ENCODE data around the gene SSUH2.

The SSUH2 gene

GRCh38 chr3:8639659-8640000, 5.0 kb downstream of the SSUH2 start:
- DNase-seq, result no peak

DNA sequence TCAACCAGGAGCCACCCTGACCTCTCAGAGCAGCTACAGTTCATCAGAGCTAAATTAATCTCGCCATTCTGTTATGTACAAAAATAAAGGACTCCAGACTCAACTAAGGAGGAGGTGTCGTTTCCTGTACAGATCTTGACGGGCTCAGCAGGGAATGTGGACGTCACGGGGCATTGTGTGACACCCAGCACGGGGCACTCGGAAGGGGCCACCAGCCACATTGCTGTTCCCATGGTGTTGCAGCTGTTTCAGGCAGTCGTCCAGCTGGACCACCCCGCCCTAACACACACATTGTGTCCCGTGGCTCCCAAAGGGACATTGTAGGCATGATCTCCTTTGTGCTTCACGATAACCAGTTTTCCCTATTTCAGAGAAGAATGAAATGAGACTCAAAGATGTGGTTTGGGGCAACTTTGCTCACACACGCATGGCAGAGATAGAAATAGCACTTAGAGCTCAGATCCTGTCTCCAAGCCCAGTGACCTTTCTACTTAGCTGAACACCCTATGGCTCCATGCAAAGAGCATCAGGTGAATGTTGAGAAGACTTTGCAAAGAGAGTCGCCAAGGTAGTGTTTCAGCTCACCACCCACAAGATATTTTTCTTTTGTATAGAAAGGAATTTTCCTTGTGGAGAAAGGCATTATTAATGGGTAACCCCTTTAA, 5.5 kb downstream of the SSUH2 start:
- DNase-seq, result no peak

- no peak for DNase-seq
Observed at GRCh38 chr3:8637348-8637747, 7.2 kb downstream of the SSUH2 start.

DNA sequence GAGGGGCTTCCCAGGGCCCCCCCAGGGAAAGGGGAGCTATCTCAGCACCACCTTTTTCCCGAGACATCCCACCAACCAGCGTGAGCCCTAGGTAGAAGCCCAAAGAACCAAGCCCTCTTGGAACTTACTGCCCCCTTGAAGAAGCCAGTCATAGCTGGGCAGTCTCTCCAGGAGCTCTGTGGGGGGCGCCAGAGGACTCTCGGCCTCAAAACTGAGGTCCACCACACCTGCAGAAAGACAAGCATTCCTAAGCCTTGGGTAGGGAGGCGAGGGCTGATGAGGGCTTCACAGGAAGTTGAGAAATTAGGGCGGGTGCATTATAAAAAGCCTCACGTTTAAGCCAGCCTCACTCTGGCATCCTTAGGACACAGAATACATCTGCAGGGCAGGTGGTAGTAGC, 9.0 kb downstream of the SSUH2 start:
- DNase-seq, result no peak

DNA sequence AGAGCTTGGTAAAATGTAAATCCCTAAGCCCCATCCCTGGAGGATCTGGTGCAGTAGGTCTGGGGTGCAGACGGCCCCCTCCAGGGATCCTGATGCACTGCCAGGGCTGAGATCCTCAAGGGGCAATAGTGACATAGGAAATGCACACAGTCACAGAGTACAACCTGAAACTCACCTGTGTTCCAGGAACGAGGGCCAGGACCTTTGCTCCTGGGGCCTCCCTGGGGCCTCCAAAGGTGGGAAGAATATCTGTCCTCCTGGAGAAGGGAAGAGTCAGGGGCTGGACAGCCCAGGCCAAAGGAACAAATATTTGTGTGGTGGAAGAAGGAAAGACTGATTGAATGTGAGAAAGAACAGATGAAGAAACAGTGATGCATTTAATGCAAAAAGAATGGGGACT, 9.5 kb downstream of the SSUH2 start:
- no peak for DNase-seq

GRCh38 chr3:8632402-8633237, 12.0 kb downstream of the SSUH2 start:
- DNase-seq, result no peak

DNA sequence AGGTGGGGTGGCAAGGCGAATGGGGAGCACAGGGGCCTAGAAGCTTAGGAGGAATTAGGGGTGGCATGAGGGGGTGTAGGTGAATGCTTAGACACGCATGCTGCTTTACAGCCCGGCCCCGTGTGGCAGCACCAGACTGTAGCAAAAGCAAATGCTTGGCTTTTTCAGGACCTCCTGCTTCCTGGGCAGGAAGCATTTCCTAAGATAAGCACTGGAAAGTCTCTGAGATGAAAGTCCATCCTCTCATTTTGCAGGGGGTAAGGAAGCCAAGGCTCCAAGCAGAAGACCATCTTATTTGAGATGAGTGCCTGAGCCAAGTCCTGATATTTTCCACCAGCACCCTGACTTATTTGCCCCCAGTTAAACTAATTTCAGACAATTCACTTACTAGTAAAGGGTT, 12.9 kb downstream of the SSUH2 start:
- no peak for DNase-seq

DNA sequence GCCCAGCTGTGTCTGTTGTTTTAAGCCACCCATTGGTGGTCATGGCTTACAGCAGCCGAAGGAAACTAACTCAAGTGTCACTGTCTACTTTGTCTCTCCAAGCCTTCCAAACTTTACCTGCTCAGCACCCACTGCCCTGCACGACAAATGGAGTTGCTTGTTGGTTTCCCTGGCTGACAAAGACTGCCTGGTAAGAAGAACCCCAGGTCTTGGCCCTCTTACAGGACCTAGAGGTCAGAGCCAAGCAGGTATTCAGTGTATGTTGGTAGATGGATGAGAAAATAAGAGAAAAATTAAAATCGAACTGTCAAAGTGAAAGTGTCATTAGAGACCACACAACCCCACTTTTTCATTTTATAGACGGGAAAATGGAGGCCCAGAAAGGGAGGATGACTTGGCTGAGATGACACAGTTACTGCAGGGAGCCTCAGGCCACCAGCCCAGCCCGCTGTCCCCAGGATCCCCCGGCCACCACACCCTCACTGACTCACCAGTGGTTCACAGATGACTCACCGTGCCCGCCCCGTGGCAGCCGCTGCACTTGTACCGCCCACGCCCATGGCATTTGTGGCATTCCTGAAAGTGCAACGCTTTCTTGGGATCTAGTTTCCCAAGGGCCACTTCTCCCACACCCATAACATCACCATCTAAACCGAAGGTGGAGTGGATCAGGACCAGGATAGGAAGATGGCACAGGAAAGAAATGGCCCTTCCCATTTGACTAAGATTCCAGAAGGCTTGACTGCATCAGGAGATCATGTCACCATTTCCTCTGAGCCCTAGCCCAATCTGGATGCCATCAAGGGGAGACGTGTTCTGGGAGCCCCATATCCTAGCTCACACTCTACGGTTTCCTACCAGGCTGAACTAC, 15.2 kb downstream of the SSUH2 start:
- no peak for DNase-seq

DNA sequence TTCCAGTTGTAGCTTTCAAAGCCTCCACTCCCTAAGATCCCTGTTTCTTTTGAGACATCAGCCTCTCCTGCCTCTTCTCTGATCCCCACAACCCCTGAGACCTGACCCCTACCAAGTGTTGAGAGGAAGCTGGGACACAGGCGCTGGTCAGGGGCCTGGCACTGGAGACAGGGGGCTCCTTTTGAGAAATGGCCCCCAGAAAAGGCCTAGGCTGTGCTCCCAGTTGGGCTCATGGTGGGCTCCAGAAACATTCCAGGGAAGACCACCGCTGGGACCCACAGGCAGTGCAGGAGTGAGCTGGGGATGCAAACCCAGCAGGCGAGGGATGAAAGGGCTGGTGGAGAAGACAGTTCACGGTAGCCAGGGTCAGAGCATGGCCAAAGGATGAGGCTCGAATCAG, 16.6 kb downstream of the SSUH2 start:
- DNase-seq, result no peak

DNA sequence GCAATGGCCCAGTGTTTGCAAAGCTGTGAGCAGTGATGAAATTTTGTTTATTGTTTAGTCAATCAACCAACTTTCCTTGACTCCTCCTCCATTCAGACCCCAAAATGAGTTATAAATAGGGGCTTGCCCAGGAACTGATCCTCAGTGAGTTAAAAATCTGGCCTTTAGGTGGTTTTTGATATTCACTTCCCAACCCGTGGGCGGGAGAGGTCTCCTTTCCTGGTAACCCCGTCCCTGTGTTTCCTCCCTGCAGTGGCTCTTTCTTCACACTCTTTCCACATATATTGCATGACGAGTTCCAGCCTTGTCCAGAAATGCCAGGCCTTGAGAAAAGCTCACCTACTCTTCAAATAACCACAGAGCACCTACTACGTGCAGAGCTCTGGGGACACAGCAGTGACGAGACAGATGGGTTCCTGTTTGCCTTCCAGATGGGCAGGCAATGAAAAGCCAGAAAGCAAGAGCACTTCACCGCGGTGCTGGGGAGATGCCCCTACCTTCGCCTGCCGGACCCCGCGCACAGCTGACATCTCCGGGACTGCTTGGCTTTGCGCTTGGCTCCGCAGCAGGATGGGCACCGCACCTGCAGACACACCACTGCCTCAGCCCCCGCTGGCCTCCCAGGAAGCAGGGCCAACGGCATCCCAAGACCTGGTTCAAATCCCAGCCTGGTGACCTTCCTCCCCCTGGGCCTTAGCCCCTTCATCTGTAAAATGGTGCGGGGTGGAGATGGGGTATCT, 17.2 kb downstream of the SSUH2 start:
- DNase-seq, result no peak

- DNase-seq, result no peak
Observed at GRCh38 chr3:8625991-8626390, 18.6 kb downstream of the SSUH2 start.

- no peak for DNase-seq
Observed at GRCh38 chr3:8624612-8625011, 20.0 kb downstream of the SSUH2 start.

DNA sequence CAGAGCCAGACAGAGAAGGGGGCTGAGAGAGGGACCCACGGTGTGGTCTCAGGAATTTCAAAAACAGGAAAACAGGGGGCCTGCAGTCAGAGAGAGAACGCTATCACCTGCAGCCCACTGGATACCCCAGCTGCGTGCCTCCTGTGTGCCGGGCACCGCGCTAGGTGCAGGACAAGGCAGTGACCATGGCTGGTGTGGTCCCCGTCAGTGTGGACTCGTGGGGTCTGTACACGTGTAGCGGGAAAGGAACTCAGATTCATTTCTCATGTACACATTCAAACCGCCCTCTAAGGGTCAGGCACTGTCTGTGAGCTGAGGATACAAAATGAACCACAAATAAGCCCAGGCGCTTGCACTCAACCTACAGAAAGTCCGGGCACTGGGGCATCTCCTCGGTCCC, 20.9 kb downstream of the SSUH2 start:
- DNase-seq, result no peak

- no peak for DNase-seq
Observed at GRCh38 chr3:8622873-8623691, 21.5 kb downstream of the SSUH2 start.

- DNase-seq, result no peak
Observed at GRCh38 chr3:8621872-8622271, 22.7 kb downstream of the SSUH2 start.

- no peak for DNase-seq
Observed at GRCh38 chr3:8621141-8621540, 23.5 kb downstream of the SSUH2 start.

DNA sequence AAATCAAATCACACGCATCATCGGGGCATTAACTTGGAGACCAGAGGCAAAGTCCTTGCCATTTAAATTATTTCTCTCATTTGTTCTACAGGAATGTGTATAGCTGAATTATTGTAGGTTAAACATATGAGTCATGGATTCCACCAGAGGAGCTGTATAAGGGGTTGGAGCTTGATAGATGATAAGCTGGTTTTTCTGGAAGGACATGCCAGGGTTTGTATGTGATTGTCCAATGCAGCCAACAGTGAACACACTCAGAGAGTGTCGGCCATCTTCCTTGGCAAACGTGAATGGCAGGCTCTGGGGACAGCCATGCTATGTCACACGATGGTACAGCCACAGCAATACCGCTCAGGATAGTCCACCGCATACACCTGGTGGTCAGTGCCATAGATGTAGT, 25.1 kb downstream of the SSUH2 start:
- DNase-seq, result no peak

DNA sequence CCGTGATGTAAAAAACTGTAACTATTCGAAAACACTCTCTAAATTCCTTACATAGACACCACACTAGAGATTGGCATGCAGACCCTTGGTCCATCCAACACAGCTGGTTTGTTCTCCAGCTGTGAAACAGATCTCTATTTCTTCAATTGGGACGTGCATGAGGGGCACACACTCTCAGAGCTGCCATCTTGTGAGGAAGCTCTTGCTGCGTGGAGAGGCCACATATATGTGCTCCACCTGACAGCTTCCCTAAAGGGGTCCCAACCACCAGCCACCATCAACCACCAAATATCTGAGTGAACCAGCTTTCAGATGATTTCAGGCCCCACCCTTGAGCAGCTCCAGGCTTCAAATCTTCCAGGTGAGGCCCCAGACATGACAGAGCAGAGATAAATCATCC, 25.6 kb downstream of the SSUH2 start:
- no peak for DNase-seq

DNA sequence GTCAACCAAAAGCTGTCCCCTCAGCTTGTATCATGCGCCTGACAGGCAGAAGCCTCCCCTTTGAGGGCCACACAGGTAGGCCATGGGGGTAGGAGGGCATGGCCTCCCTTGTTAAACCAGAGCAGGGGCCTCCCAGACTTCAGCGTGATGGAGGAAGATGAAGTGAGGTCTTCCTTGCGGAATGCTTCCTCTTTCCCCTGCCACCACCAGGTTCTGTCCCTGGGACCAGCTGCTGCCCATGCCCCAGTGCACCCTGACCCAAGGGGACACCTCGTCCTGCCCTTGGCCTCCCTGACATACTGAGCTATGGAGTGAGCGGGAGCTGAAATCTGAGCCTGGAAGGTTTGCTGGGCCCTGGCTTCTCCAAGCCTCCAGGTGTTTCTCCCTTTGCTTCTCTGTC, 26.7 kb downstream of the SSUH2 start:
- no peak for DNase-seq

DNA sequence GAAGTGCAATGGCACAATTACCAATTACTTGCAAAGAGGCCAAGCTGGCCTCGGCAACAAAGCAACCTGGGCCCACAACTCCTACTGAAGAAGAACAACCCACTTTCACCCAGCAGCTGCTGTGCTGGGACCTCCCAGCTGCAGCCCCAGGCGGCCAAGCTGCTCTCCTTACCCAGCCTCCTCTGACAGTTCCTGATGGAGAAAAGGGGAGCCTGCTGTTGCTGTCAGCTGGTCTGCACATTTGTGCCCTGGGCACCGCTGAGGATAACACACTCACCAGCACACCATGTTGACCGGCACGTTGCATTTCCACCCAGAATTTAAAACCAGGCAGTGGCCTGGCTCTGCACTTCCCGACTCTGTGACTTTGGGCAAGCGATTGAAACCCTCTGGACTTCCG, 33.6 kb downstream of the SSUH2 start:
- no peak for DNase-seq

- DNase-seq, result no peak
Observed at GRCh38 chr3:8608791-8609467, 35.7 kb downstream of the SSUH2 start.

Measured in CD4-positive, alpha-beta T cell treated with Interleukin-15 for 1 hour (primary cell).